ENCODE measurements around the gene PIH1D2.
"Not testable (repeated sequence)": the region's sequence is repeated elsewhere in the genome, so short reads cannot be mapped to it uniquely, and the experiment has no call there.

Gene PIH1D2

GRCh38 chr11:112073941-112074811, at the start of gene PIH1D2, which contains the start of gene NKAPD1:
TSS of gene PIH1D2 (minus strand) at chr11:112074017. CDS start at chr11:112073174, 843 bp downstream.
TSS of gene NKAPD1 (plus strand) at chr11:112074299. CDS start at chr11:112075575, 1,276 bp downstream.
- DNase-seq, result peak; percentile 92

- no peak for DNase-seq
These were observed 49.3 kb upstream of the PIH1D2 start for GRCh38 chr11:112123129-112123528.

- no peak for DNase-seq
These were observed 48.3 kb upstream of the PIH1D2 start for GRCh38 chr11:112121981-112122615.

GRCh38 chr11:112118176-112118575, 44.4 kb upstream of the PIH1D2 start:
- DNase-seq, result no peak

GRCh38 chr11:112115386-112115785, 41.6 kb upstream of the PIH1D2 start:
- no peak for DNase-seq

- no peak for DNase-seq
These were observed 40.6 kb upstream of the PIH1D2 start for GRCh38 chr11:112114460-112114859.

GRCh38 chr11:112113539-112114457, 40.0 kb upstream of the PIH1D2 start:
- DNase-seq, result peak; percentile 50

- DNase-seq, result no peak
These were observed 32.3 kb upstream of the PIH1D2 start for GRCh38 chr11:112106070-112106469.

GRCh38 chr11:112103446-112103845, 29.6 kb upstream of the PIH1D2 start:
- no peak for DNase-seq

GRCh38 chr11:112100462-112100861, 26.6 kb upstream of the PIH1D2 start:
- no peak for DNase-seq

- no peak for DNase-seq
These were observed 24.1 kb upstream of the PIH1D2 start for GRCh38 chr11:112097734-112098528.

- no peak for DNase-seq
These were observed 22.4 kb upstream of the PIH1D2 start for GRCh38 chr11:112096194-112096593.

- DNase-seq, result not testable (repeated sequence)
These were observed 21.5 kb upstream of the PIH1D2 start for GRCh38 chr11:112095302-112095701.

- no peak for DNase-seq
These were observed 13.4 kb upstream of the PIH1D2 start for GRCh38 chr11:112087212-112087611.

- DNase-seq, result peak; percentile 98
These were observed 12.8 kb upstream of the PIH1D2 start, which contains the start of the genes SDHD and TIMM8B for GRCh38 chr11:112086422-112087191. TSS of gene SDHD (plus strand) at chr11:112086873. CDS start at chr11:112086908, 35 bp downstream. TSS of gene TIMM8B (minus strand) at chr11:112086756. CDS start at chr11:112086723, 33 bp downstream.

- DNase-seq, result peak; percentile 79
These were observed 12.1 kb upstream of the PIH1D2 start for GRCh38 chr11:112085822-112086421.

- DNase-seq, result no peak
These were observed 8.9 kb upstream of the PIH1D2 start for GRCh38 chr11:112082729-112083128.

- DNase-seq, result no peak
These were observed 10.9 kb downstream of the PIH1D2 start for GRCh38 chr11:112062923-112063322.

- no peak for DNase-seq
These were observed 15.7 kb downstream of the PIH1D2 start for GRCh38 chr11:112058103-112058502.

- DNase-seq, result no peak
These were observed 16.6 kb downstream of the PIH1D2 start for GRCh38 chr11:112057170-112057569.

- no peak for DNase-seq
These were observed 22.0 kb downstream of the PIH1D2 start for GRCh38 chr11:112051768-112052167.

All from KG1 (cell line).